Chondrocyte (in vitro differentiated cells): Measurements from ENCODE around the gene PML. TPM values are rescaled to one million over a fixed set of nuclear protein-coding genes. Genes with fewer than 3 reads are reported as not detected.
"Not testable (repeated sequence)": the region's sequence is repeated elsewhere in the genome, so short reads cannot be mapped to it uniquely, and the experiment has no call there.

Experiments
- DNase-seq: peaks from one replicate; pipeline ENCODE4 v3.0.0; 2021; ENCODE audit warnings: mixed read lengths, low spot score
- H3K27ac Mint-ChIP-seq: one replicate; pipeline ENCODE4 v1.8.0; 2021; ENCODE audit warnings: mild to moderate bottlenecking, moderate library complexity, mixed read lengths; ENCODE audit not compliant: unreplicated experiment
- H3K27me3 Mint-ChIP-seq: 2 replicates; pipeline ENCODE4 v1.8.0; 2021; ENCODE audit warnings: low read depth, mixed read lengths
- H3K36me3 Mint-ChIP-seq: 2 replicates; pipeline ENCODE4 v1.8.0; 2021; ENCODE audit warnings: low read depth, mixed read lengths
- H3K4me1 Mint-ChIP-seq: 2 replicates; pipeline ENCODE4 v1.8.0; 2021; ENCODE audit warnings: low read depth, mild to moderate bottlenecking, mixed read lengths
- H3K4me3 Mint-ChIP-seq: one replicate; pipeline ENCODE4 v1.8.0; 2021; ENCODE audit warnings: mild to moderate bottlenecking, moderate library complexity, mixed read lengths; ENCODE audit not compliant: unreplicated experiment
- H3K9me3 Mint-ChIP-seq: 2 replicates; pipeline ENCODE4 v1.8.0; 2021; ENCODE audit warnings: low read depth, mixed read lengths
- total RNA-seq: library from RNA; stranded (reverse); gene quantifications from 3 replicates; pipeline ENCODE4 v1.2.1, GENCODE V29; 2021
- TF ChIP-seq, protein P1 (sequence below): fragments of 200-600 bp; sonication (generic); IDR thresholded peaks from 2 replicates; pipeline ENCODE4 v1.5.0; 2021; ENCODE audit warnings: antibody characterized with exemption, mild to moderate bottlenecking, moderate library complexity

The PML gene
- total RNA-seq, 1 donor from 2014 or later = 40.0 TPM

GRCh38 chr15:74055804-74056203 is 61.3 kb downstream of the PML start:
- Mint-ChIP-seq H3K4me3 (no peak overlapping the region), H3K4me1 (peaks cover 32% of the 10 kb centered on the region), H3K27me3 (peaks cover 5% of the 10 kb centered on the region), H3K36me3 (no peaks in the 10 kb centered on the region), H3K27ac (no peak overlapping the region), H3K9me3 (no peaks in the 10 kb centered on the region)
- DNase-seq = no peak
- TF ChIP-seq, protein P1, sequence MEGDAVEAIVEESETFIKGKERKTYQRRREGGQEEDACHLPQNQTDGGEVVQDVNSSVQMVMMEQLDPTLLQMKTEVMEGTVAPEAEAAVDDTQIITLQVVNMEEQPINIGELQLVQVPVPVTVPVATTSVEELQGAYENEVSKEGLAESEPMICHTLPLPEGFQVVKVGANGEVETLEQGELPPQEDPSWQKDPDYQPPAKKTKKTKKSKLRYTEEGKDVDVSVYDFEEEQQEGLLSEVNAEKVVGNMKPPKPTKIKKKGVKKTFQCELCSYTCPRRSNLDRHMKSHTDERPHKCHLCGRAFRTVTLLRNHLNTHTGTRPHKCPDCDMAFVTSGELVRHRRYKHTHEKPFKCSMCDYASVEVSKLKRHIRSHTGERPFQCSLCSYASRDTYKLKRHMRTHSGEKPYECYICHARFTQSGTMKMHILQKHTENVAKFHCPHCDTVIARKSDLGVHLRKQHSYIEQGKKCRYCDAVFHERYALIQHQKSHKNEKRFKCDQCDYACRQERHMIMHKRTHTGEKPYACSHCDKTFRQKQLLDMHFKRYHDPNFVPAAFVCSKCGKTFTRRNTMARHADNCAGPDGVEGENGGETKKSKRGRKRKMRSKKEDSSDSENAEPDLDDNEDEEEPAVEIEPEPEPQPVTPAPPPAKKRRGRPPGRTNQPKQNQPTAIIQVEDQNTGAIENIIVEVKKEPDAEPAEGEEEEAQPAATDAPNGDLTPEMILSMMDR = no peak

DNA sequence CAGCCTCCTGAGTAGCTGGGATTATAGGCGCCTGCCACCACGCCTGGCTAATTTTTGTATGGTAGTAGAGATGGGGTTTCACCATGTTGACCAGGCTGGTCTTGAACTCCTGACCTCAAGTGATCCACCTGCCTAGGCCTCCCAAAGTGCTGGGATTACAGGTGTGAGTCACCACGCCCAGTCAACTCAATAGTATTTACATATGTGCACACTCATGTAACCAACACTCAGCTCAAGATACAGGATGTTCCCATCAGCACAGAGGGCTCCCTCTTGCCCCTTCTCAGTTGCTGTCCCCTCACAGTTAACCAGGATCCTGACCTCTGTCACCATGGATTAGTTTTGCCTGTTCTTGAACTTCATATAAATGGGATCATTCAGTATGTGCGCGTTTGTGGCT is 61.8 kb downstream of the PML start:
- not testable (repeated sequence) for H3K9me3 Mint-ChIP-seq, H3K4me3 Mint-ChIP-seq, H3K27ac Mint-ChIP-seq, H3K27me3 Mint-ChIP-seq, H3K36me3 Mint-ChIP-seq, DNase-seq
- H3K4me1 Mint-ChIP-seq = peaks cover 26% of the 10 kb centered on the region

GRCh38 chr15:74059050-74059833 is 64.7 kb downstream of the PML start:
- H3K9me3 Mint-ChIP-seq, H3K27ac Mint-ChIP-seq, H3K4me3 Mint-ChIP-seq, H3K4me1 Mint-ChIP-seq, H3K36me3 Mint-ChIP-seq, DNase-seq: not testable (repeated sequence)
- H3K27me3 Mint-ChIP-seq = peaks cover 10% of the 10 kb centered on the region

DNA sequence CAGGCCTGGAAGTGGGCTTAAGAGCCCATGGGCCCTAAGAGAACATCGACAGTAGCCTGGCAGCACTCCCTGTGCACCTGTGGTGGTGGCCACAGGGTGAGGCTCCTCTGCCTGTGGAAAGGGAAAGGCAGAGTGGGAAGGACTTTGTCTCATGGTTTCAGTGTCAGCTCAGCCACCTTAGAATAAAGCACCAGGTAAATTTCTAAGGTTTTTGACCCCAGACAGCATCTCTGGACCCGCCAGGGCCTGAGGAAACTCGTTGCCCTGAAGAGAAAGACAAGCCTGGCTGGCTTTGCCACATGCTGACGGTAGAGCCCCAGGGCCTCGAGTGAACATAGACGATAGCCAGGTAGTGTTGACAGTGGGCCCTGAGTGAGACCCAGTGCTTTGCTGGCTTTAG is 65.7 kb downstream of the PML start:
- no peak for DNase-seq
- no peaks in the 10 kb centered on the region for H3K36me3 Mint-ChIP-seq
- no peaks in the 10 kb centered on the region for H3K9me3 Mint-ChIP-seq
- TF ChIP-seq, protein P1 = no peak
- no peak overlapping the region for H3K4me3 Mint-ChIP-seq
- no peaks in the 10 kb centered on the region for H3K4me1 Mint-ChIP-seq
- no peak overlapping the region for H3K27ac Mint-ChIP-seq
- peaks cover 10% of the 10 kb centered on the region for H3K27me3 Mint-ChIP-seq

DNA sequence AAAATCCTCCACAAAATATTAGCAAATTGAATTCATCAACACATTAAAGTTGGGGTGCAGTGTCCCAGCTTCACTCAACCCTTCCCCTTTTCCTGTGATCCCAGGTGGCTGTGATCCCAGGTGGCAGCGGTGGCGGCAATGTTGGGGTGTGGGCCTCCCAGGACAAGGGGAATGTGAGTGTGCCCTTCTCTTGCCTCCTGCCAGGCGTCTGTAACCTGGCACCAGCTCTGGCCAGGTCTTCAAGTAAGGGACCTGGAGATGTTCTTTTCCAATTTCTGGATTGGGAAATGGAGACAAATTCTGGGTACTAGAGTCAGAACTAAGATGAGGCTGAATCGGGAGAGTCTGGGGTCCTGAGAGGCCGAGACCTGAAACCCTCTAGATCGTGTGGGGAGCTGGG is 67.7 kb downstream of the PML start:
- Mint-ChIP-seq H3K9me3 (no peaks in the 10 kb centered on the region), H3K4me3 (no peak overlapping the region), H3K27ac (no peak overlapping the region), H3K27me3 (peaks cover 10% of the 10 kb centered on the region), H3K4me1 (no peaks in the 10 kb centered on the region), H3K36me3 (no peaks in the 10 kb centered on the region)
- TF ChIP-seq, protein P1 = no peak
- no peak for DNase-seq

DNA sequence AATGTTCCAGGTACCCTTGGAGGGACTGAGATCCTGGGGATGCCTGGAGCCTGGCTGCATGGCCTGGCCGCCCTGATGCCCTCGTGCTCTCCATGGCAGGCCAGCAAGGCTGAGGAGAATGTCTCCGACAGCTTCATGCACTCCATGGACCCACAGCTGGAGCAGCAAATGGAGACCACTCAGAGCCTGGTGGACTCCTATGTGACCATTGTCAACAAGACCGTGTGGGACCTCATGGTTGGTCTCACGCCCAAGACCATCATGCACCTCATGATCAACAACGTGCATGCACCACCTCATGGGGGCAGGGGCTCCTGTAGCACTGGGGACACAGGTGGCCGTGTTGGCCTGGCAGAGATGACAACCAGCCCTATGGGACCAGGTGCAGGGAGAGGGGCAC is 68.2 kb downstream of the PML start:
- Mint-ChIP-seq H3K36me3 (no peaks in the 10 kb centered on the region), H3K27me3 (peaks cover 10% of the 10 kb centered on the region), H3K4me1 (no peaks in the 10 kb centered on the region), H3K4me3 (no peak overlapping the region), H3K9me3 (no peaks in the 10 kb centered on the region), H3K27ac (no peak overlapping the region)
- TF ChIP-seq, protein P1 = no peak
- DNase-seq = no peak

DNA sequence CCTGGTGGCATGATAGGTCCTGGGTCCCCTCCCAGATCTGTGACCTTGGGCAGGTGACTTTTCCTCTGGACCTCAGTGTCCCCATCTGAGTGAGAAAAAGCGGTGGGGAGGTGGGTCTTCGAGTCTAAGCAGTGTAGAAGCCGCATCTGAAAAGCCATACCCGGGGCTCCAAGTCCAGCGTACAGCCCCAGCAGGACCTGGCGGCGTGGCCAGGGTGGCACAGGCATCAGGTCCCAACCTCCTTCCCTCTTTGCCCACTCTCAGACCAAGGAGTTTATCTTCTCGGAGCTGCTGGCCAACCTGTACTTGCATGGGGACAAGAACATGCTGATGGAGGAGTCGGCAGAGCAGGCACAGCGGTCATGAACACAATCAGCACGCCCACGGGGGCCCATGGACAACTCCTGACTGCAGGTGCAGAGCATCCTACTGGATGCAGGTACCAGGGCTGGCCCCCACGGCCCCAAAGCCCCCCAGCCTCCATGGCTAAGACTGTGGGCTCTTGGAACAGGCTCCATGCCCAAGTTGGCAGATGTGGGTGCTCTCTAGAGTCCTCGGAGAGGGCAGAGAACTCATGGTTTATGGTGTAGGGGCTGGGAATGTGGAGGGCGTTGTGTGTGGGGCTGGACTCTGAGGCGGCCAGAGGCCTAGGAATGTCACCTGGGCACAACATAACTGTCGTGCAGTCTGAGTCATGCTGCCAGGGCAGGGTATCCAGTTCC is 69.1 kb downstream of the PML start:
- H3K9me3 Mint-ChIP-seq, H3K27ac Mint-ChIP-seq, H3K4me3 Mint-ChIP-seq, H3K4me1 Mint-ChIP-seq, H3K36me3 Mint-ChIP-seq, DNase-seq: not testable (repeated sequence)
- H3K27me3 Mint-ChIP-seq = peaks cover 10% of the 10 kb centered on the region

GRCh38 chr15:74064183-74064582 is 69.7 kb downstream of the PML start:
- H3K9me3 Mint-ChIP-seq, H3K4me1 Mint-ChIP-seq, H3K27ac Mint-ChIP-seq, H3K4me3 Mint-ChIP-seq, DNase-seq, H3K36me3 Mint-ChIP-seq: not testable (repeated sequence)
- H3K27me3 Mint-ChIP-seq = peaks cover 10% of the 10 kb centered on the region

- DNase-seq, H3K4me1 Mint-ChIP-seq, H3K9me3 Mint-ChIP-seq, H3K4me3 Mint-ChIP-seq, H3K36me3 Mint-ChIP-seq, H3K27ac Mint-ChIP-seq, H3K27me3 Mint-ChIP-seq: not testable (repeated sequence)
Measured at GRCh38 chr15:74064822-74065221, 70.3 kb downstream of the PML start.
